Caco-2 (cell line): ENCODE data around the gene PPP2R2D. TPM values are rescaled to one million over a fixed set of nuclear protein-coding genes. Genes with fewer than 3 reads are reported as not detected.

Source experiments
- BruUV-seq: library from RNA; stranded (reverse); fragments of 400-500 nt; replicated peaks from 2 replicates; lab custom pipeline; 2021; lab: Mats Ljungman, UMichigan
- CTCF ChIA-PET: fragments of 300-600 bp; sonication (Branson Sonifier 250); formaldehyde crosslinking; loops from one replicate; lab custom pipeline; 2022; ENCODE audit warnings: antibody characterized with exemption; lab: Charles Lee
- POLR2A ChIA-PET: fragments of 300-600 bp; sonication (Branson Sonifier 250); formaldehyde crosslinking; loops from one replicate; lab custom pipeline; 2022; ENCODE audit warnings: antibody characterized with exemption; lab: Charles Lee
- DNase-seq, 2 experiments: peaks; one replicate each; pipeline versions ENCODE4 v3.0.0 to v3.0.0-alpha.2; 2020 to 2022
- H3K27me3 ChIP-seq: replicated peaks from 2 replicates; pipeline ENCODE4 v1.6.0; 2011; ENCODE audit warnings: low read length; ENCODE audit not compliant: control insufficient read depth, insufficient read depth
- H3K36me3 ChIP-seq: 2 replicates; pipeline ENCODE4 v1.5.1; 2011; ENCODE audit warnings: low read length; ENCODE audit not compliant: control insufficient read depth, insufficient read depth
- H3K4me1 ChIP-seq: fragments of 250-450 bp; sonication (Bioruptor Pico); 2 replicates; pipeline ENCODE4 v1.5.1; 2020; ENCODE audit warnings: mild to moderate bottlenecking
- H3K4me3 ChIP-seq: 2 replicates; pipeline ENCODE4 v1.5.1; 2011; ENCODE audit warnings: low read depth, mild to moderate bottlenecking, control low read depth, low read length
- H3K9me3 ChIP-seq: fragments of 250-450 bp; sonication (Bioruptor Pico); 2 replicates; pipeline ENCODE4 v1.5.1; 2020; ENCODE audit warnings: mild to moderate bottlenecking, moderate library complexity
- H3K27ac Mint-ChIP-seq: one replicate; pipeline ENCODE4 v1.8.0; 2022; ENCODE audit warnings: mixed read lengths; ENCODE audit not compliant: unreplicated experiment
- H3K27me3 Mint-ChIP-seq: one replicate; pipeline ENCODE4 v1.8.0; 2022; ENCODE audit warnings: mixed read lengths; ENCODE audit not compliant: insufficient read depth, unreplicated experiment
- H3K36me3 Mint-ChIP-seq: one replicate; pipeline ENCODE4 v1.8.0; 2022; ENCODE audit warnings: mild to moderate bottlenecking, mixed read lengths; ENCODE audit not compliant: insufficient read depth, unreplicated experiment
- H3K4me1 Mint-ChIP-seq: one replicate; pipeline ENCODE4 v1.8.0; 2022; ENCODE audit warnings: low read depth, mixed read lengths; ENCODE audit not compliant: unreplicated experiment
- H3K4me3 Mint-ChIP-seq: one replicate; pipeline ENCODE4 v1.8.0; 2022; ENCODE audit warnings: mild to moderate bottlenecking, moderate library complexity, mixed read lengths; ENCODE audit not compliant: unreplicated experiment
- H3K9me3 Mint-ChIP-seq: one replicate; pipeline ENCODE4 v1.8.0; 2022; ENCODE audit warnings: mixed read lengths; ENCODE audit not compliant: unreplicated experiment
- intact Hi-C: fragments of 100-400 bp; cut with micrococcal nuclease; formaldehyde crosslinking; loops from one replicate; pipeline ENCODE4 v1.10.0; 2022; ENCODE audit not compliant: unreplicated experiment
- total RNA-seq: library from RNA; stranded (reverse); gene quantifications from 2 replicates; pipeline ENCODE4 v1.2.3, GENCODE V29; 2022
- TF ChIP-seq, protein P1 (sequence below), 2 experiments: fragments of 200-600 bp in 1 of 2; IDR thresholded peaks; 1 replicate in 1 of 2; 2 replicates in 1 of 2; pipeline versions ENCODE4 v1.5.1 to v1.8.0; 2011 to 2022; ENCODE audit warnings: antibody characterized with exemption in 1 of 2, control low read depth in 1 of 2, inconsistent platforms in 1 of 2, low read depth in 1 of 2, low read length in 1 of 2, mild to moderate bottlenecking in 1 of 2, moderate library complexity in 1 of 2; ENCODE audit not compliant: insufficient read depth in 1 of 2, severe bottlenecking in 1 of 2, unreplicated experiment in 1 of 2

The PPP2R2D gene
- total RNA-seq, 1 experiment from 2014 or later: 34.4 TPM

GRCh38 chr10:131886237-131886636, 14.6 kb upstream of the PPP2R2D start:
- BruUV-seq: no TSS peak
- intact Hi-C loops: no loop called here

GRCh38 chr10:131888186-131888604, 12.6 kb upstream of the PPP2R2D start:
- Mint-ChIP-seq H3K36me3 (no peaks in the 10 kb centered on the region), H3K9me3 (no peaks in the 10 kb centered on the region), H3K4me3 (no peak overlapping the region), H3K4me1 (no peaks in the 10 kb centered on the region), H3K27ac (no peak overlapping the region), H3K27me3 (no peaks in the 10 kb centered on the region)
- intact Hi-C loops: no loop called here
- BruUV-seq: no TSS peak
- Histone ChIP-seq H3K4me1 (0 out of 2 replicates have a peak, but pooled peaks cover 5% of the 10 kb centered on the region), H3K4me3 (no peak overlapping the region), H3K9me3 (no peaks in the 10 kb centered on the region), H3K27me3 (no peaks in the 10 kb centered on the region), H3K36me3 (no peaks in the 10 kb centered on the region)
- POLR2A ChIA-PET: no interaction called here
- no peak for DNase-seq
- TF ChIP-seq, protein P1, sequence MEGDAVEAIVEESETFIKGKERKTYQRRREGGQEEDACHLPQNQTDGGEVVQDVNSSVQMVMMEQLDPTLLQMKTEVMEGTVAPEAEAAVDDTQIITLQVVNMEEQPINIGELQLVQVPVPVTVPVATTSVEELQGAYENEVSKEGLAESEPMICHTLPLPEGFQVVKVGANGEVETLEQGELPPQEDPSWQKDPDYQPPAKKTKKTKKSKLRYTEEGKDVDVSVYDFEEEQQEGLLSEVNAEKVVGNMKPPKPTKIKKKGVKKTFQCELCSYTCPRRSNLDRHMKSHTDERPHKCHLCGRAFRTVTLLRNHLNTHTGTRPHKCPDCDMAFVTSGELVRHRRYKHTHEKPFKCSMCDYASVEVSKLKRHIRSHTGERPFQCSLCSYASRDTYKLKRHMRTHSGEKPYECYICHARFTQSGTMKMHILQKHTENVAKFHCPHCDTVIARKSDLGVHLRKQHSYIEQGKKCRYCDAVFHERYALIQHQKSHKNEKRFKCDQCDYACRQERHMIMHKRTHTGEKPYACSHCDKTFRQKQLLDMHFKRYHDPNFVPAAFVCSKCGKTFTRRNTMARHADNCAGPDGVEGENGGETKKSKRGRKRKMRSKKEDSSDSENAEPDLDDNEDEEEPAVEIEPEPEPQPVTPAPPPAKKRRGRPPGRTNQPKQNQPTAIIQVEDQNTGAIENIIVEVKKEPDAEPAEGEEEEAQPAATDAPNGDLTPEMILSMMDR (IDR thresholded peaks at IDR 0.05; ENCODE audit: insufficient read depth in 1 of 2, low read depth in 1 of 2, low read length in 1 of 2, severe bottlenecking in 1 of 2, unreplicated experiment in 1 of 2): no peak
- CTCF ChIA-PET: no interaction called here

More at GRCh38 chr10:131886237-131886636, 14.6 kb upstream of the PPP2R2D start:
- no peak overlapping the region for H3K4me3 Mint-ChIP-seq
- no peaks in the 10 kb centered on the region for H3K4me1 Mint-ChIP-seq
- H3K36me3 Mint-ChIP-seq: no peaks in the 10 kb centered on the region
- no peaks in the 10 kb centered on the region for H3K27me3 ChIP-seq
- no peaks in the 10 kb centered on the region for H3K36me3 ChIP-seq
- no peak overlapping the region for H3K27ac Mint-ChIP-seq
- H3K9me3 Mint-ChIP-seq: no peaks in the 10 kb centered on the region
- no peak overlapping the region for H3K4me3 ChIP-seq
- H3K9me3 ChIP-seq: no peaks in the 10 kb centered on the region
- CTCF ChIA-PET: interaction anchor here (1.1 to 1.4 kb wide), 4 partner anchors 14 to 137 kb away, joined by 3 to 12 read pairs (median 4); partner anchors contain the start of gene PPP2R2D
- DNase-seq: no peak
- TF ChIP-seq, protein P1 (IDR thresholded peaks at IDR 0.05; ENCODE audit: insufficient read depth in 1 of 2, low read depth in 1 of 2, low read length in 1 of 2, severe bottlenecking in 1 of 2, unreplicated experiment in 1 of 2): no peak
- H3K4me1 ChIP-seq: no peaks in the 10 kb centered on the region
- no peaks in the 10 kb centered on the region for H3K27me3 Mint-ChIP-seq
- POLR2A ChIA-PET: no interaction called here

GRCh38 chr10:131889755-131890154, 11.1 kb upstream of the PPP2R2D start:
- Mint-ChIP-seq H3K27ac (no peak overlapping the region), H3K4me1 (no peaks in the 10 kb centered on the region), H3K27me3 (no peaks in the 10 kb centered on the region), H3K36me3 (no peaks in the 10 kb centered on the region), H3K9me3 (no peaks in the 10 kb centered on the region), H3K4me3 (no peak overlapping the region)
- intact Hi-C loops: no loop called here
- Histone ChIP-seq H3K36me3 (no peaks in the 10 kb centered on the region), H3K4me3 (no peak overlapping the region), H3K9me3 (no peaks in the 10 kb centered on the region), H3K27me3 (no peaks in the 10 kb centered on the region), H3K4me1 (0 out of 2 replicates have a peak, but pooled peaks cover 5% of the 10 kb centered on the region)
- BruUV-seq: no TSS peak
- no peak for DNase-seq
- TF ChIP-seq, protein P1 (IDR thresholded peaks at IDR 0.05; ENCODE audit: insufficient read depth in 1 of 2, low read depth in 1 of 2, low read length in 1 of 2, severe bottlenecking in 1 of 2, unreplicated experiment in 1 of 2): no peak
- CTCF ChIA-PET: no interaction called here
- POLR2A ChIA-PET: no interaction called here
